Dedifferentiated amniotic fluid mesenchymal stem cell (primary cell): ENCODE data around the gene OR4D2.

Source experiments
- DNase-seq: peaks from one replicate; pipeline ENCODE4 v3.0.0-alpha.2; 2016; ENCODE audit errors: extremely low spot score

OR4D2 gene

GRCh38 chr17:58174871-58175270 is 8.1 kb downstream of the OR4D2 start:
- no peak for DNase-seq

GRCh38 chr17:58176200-58176599 is 9.4 kb downstream of the OR4D2 start:
- no peak for DNase-seq

GRCh38 chr17:58181796-58182195 is 15.0 kb downstream of the OR4D2 start:
- DNase-seq = no peak

GRCh38 chr17:58183514-58183913 is 16.7 kb downstream of the OR4D2 start:
- no peak for DNase-seq

- no peak for DNase-seq
Observed at GRCh38 chr17:58184308-58184985, 17.7 kb downstream of the OR4D2 start.

- DNase-seq = no peak
Observed at GRCh38 chr17:58184986-58185761, 18.4 kb downstream of the OR4D2 start.

GRCh38 chr17:58186591-58186990 is 19.8 kb downstream of the OR4D2 start:
- DNase-seq = no peak

- DNase-seq = no peak
Observed at GRCh38 chr17:58187063-58187462, 20.3 kb downstream of the OR4D2 start.

GRCh38 chr17:58187675-58188074 is 20.9 kb downstream of the OR4D2 start:
- no peak for DNase-seq

- no peak for DNase-seq
Observed at GRCh38 chr17:58189436-58190146, 22.8 kb downstream of the OR4D2 start.

GRCh38 chr17:58191241-58191896 is 24.6 kb downstream of the OR4D2 start:
- DNase-seq = no peak

GRCh38 chr17:58192612-58193011 is 25.8 kb downstream of the OR4D2 start, which contains the start of gene EPX:
TSS of gene EPX (plus strand) at chr17:58192726. CDS start at chr17:58192847, 121 bp downstream.
- DNase-seq = no peak

GRCh38 chr17:58193641-58194255 is 27.0 kb downstream of the OR4D2 start:
- DNase-seq = no peak

- no peak for DNase-seq
Observed at GRCh38 chr17:58195518-58196123, 28.8 kb downstream of the OR4D2 start.

- DNase-seq = no peak
Observed at GRCh38 chr17:58196610-58197009, 29.8 kb downstream of the OR4D2 start.

- DNase-seq = no peak
Observed at GRCh38 chr17:58200024-58200633, 33.3 kb downstream of the OR4D2 start.

- no peak for DNase-seq
Observed at GRCh38 chr17:58202859-58203258, 36.1 kb downstream of the OR4D2 start.

GRCh38 chr17:58204796-58205195 is 38.0 kb downstream of the OR4D2 start:
- DNase-seq = no peak

- no peak for DNase-seq
Observed at GRCh38 chr17:58205936-58206335, 39.2 kb downstream of the OR4D2 start.

- DNase-seq = no peak
Observed at GRCh38 chr17:58207451-58207850, 40.7 kb downstream of the OR4D2 start.

GRCh38 chr17:58208344-58208743 is 41.6 kb downstream of the OR4D2 start:
- DNase-seq = no peak
